Adrenal gland (tissue), 12 donors: ENCODE measurements around the gene ARRDC3. TPM values are rescaled to one million over a fixed set of nuclear protein-coding genes. Genes with fewer than 3 reads are reported as not detected.

Source experiments
- DNase-seq, 7 donors: peaks; one replicate each; pipeline ENCODE4 v3.0.0-alpha.2; 2019 to 2020
- H3K27ac ChIP-seq, 5 donors: fragments of 200-600 bp; sonication (generic) in 4 of 5; 1 replicate in 3 of 5; 2 replicates in 2 of 5; pipeline versions ENCODE4 v1.5.1 to v1.8.0; 2016 to 2020; ENCODE audit warnings: mild to moderate bottlenecking in 1 of 5
- H3K27me3 ChIP-seq: fragments of 200-600 bp; 2 replicates; pipeline ENCODE4 v1.8.0; 2021
- H3K36me3 ChIP-seq, 2 donors: fragments of 200-600 bp; replicated peaks in 1 of 2; 1 replicate in 1 of 2; 2 replicates in 1 of 2; pipeline versions ENCODE4 v1.5.1 to v1.8.0; 2018 to 2022
- H3K4me1 ChIP-seq, 2 donors: fragments of 200-600 bp; replicated peaks in 1 of 2; 1 replicate in 1 of 2; 2 replicates in 1 of 2; pipeline versions ENCODE4 v1.5.1 to v1.8.0; 2018 to 2021
- H3K4me3 ChIP-seq, 4 donors: fragments of 200-600 bp; sonication (generic) in 3 of 4; one replicate each; pipeline ENCODE4 v1.5.1; 2016 to 2018
- H3K9me3 ChIP-seq, 3 donors: fragments of 200-600 bp; sonication (generic) in 1 of 3; replicated peaks in 1 of 3; 1 replicate in 2 of 3; 2 replicates in 1 of 3; pipeline versions ENCODE4 v1.5.1 to v1.8.0; 2016 to 2021
- POLR2A ChIP-seq, 2 donors: fragments of 450-650 bp; IDR thresholded peaks; one replicate each; pipeline ENCODE4 v1.6.1; 2017; ENCODE audit warnings: antibody characterized with exemption in 2 of 2, mild to moderate bottlenecking in 2 of 2, moderate library complexity in 1 of 2
- WGBS, 4 donors: extraction: QIAGEN DNeasy Blood & Tissue Kit in 2 of 4; methylation state at CpG; one replicate each; pipeline versions ENCODE4 v1.1.5 to v1.1.7; 2013 to 2017; 5-methylcytosine and 5-hydroxymethylcytosine counted together
- intact Hi-C, 2 donors: fragments of 100-400 bp; cut with DNase I; formaldehyde crosslinking; loops; one replicate each; pipeline versions ENCODE4 v1.14.1 to v1.15.0; 2022 to 2023
- polyA plus RNA-seq, 3 donors: library from polyadenylated mRNA; stranded (reverse); fragments of 200-250 nt in 2 of 3; fragments of 350-450 nt in 1 of 3; fragmentation: Illumina TruSeq in 1 of 3; extraction: RNeasy Lipid Tissue Mini Kit (QIAGEN cat#74804) in 1 of 3; gene quantifications; one replicate each; pipeline ENCODE4 v1.2.3, GENCODE V29; 2013 to 2014
- total RNA-seq, 9 donors: library from RNA; depleted of rRNA in 4 of 9; stranded (reverse); fragments of >200 nt in 4 of 9; fragments of 120-200 nt in 1 of 9; fragmentation: NEBNext Ultra II Directional in 1 of 9; extraction: Animal tissue kit (Norgen Biotek cat#: 25700) in 1 of 9; gene quantifications; one replicate each; pipeline versions ENCODE4 v1.1.0 to v1.2.4, GENCODE V29; 2013 to 2023
- TF ChIP-seq, protein P1 (sequence below), 6 experiments: fragments of 450-650 bp in 4 of 6; fragments of 200-600 bp in 2 of 6; sonication (generic) in 1 of 6; IDR thresholded peaks; 1 replicate in 5 of 6; 2 replicates in 1 of 6; pipeline versions ENCODE4 v1.5.1 to v1.8.0; 2016 to 2021; ENCODE audit warnings: antibody characterized with exemption in 6 of 6, mild to moderate bottlenecking in 2 of 6, moderate library complexity in 1 of 6
- donor health status: healthy with polysubstance abuse.
- donor health status: Bipolar disorder and iron deficiency.
- donor health status: DM: yes; HTN: yes; CAD: no.
- donor health status: DM: no; HTN: no; CAD: no.
- donor health status: DM: no; HTN: no; CAD: no.
- donor health status: DM: yes; HTN: yes; CAD: no.

ARRDC3 gene
- total and polyA plus RNA-seq, 12 donors = 36.1 to 410 (median 141) TPM

DNA sequence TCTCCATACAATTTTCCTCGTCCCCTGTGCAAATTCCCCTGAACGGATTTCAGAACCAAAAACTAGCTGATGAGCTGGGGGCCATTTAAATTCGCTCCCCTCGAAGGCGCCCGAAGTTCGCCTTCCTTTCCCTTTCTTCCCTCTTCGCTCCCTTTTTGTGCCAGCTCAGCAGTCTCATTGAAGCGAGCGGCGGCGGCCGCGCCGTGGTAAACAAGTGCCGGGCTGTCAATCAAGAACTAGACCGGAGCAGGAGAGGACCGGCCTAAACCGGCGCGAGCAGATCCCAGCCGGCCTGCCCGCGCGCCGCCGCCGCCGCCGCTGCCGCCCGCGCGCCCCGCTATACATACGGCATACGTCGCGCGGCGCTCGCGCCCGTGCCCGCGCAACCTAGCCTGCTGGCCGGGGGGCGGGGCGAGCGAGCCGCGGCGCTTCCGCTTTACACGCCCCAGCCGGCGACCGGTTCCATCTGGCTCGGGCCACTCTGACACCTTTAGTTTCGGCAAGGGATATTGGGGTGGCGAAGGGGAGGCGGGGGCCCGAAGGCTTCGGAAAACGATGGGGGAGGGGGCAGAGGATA is 3.1 kb downstream of the ARRDC3 start:
- peak overlapping the region; percentile 70 to 99 (median 82) for H3K4me3 ChIP-seq
- no peaks in the 10 kb centered on the region for H3K9me3 ChIP-seq
- peaks cover 28 to 51% of the 10 kb centered on the region in 2 donors for H3K4me1 ChIP-seq
- no peaks in the 10 kb centered on the region for H3K27me3 ChIP-seq
- peaks cover 0 to 34% of the 10 kb centered on the region in 2 donors for H3K36me3 ChIP-seq
- intact Hi-C loops = loop anchor here (5.0 to 10.0 kb wide), 3 partner anchors 98 to 278 kb away; no protein-coding TSS in a partner anchor
- peak overlapping the region; percentile 92 to 98 (median 97) for H3K27ac ChIP-seq
- 0 to 2% (median 1%) methylated on average over 39 to 65 of the region's 65 CpGs for WGBS, 4 donors
- DNase-seq = peak; percentile 89 to 94 (median 93)
- TF ChIP-seq, protein P1, sequence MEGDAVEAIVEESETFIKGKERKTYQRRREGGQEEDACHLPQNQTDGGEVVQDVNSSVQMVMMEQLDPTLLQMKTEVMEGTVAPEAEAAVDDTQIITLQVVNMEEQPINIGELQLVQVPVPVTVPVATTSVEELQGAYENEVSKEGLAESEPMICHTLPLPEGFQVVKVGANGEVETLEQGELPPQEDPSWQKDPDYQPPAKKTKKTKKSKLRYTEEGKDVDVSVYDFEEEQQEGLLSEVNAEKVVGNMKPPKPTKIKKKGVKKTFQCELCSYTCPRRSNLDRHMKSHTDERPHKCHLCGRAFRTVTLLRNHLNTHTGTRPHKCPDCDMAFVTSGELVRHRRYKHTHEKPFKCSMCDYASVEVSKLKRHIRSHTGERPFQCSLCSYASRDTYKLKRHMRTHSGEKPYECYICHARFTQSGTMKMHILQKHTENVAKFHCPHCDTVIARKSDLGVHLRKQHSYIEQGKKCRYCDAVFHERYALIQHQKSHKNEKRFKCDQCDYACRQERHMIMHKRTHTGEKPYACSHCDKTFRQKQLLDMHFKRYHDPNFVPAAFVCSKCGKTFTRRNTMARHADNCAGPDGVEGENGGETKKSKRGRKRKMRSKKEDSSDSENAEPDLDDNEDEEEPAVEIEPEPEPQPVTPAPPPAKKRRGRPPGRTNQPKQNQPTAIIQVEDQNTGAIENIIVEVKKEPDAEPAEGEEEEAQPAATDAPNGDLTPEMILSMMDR (IDR thresholded peaks at IDR 0.05) = no peak
- peak; percentile 62 to 71 for TF ChIP-seq POLR2A (IDR thresholded peaks at IDR 0.05)

DNA sequence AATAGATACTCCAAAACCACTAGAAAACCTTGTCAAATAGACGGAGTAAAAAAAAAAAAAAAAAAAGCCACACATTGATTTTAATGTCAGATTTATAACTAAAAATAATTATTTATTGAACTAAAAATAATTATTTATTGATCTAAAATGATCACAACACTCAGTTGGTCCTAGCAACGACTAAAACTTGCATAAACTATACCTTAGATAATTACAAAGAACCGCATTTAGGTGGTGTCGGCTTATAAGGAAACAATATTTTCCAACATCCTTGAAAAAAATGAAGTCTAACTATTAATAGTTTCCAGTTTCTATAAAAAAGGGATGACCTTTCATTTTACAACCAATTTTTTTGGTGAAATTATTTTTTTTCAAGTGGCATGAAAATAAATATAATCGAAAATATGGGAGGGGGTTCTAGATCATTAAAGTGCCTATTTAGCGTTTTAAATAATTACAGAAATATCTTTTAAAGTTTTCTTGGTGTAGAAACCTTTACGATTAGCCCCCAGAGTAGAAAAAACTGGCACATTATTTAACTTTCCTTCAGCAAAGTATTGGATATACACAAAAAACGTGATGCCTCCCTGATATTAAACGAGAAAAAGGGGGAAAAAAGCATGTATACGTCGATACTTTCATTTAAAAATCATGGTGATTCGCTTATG is 3.7 kb downstream of the ARRDC3 start:
- intact Hi-C loops = no loop called here
- H3K9me3 ChIP-seq = no peaks in the 10 kb centered on the region
- H3K4me3 ChIP-seq = peak overlapping the region; percentile 65 to 70 (median 68)
- TF ChIP-seq POLR2A (IDR thresholded peaks at IDR 0.05) = no peak
- TF ChIP-seq, protein P1 (IDR thresholded peaks at IDR 0.05) = no peak
- 0 to 2% (median 1%) methylated on average over 12 of the region's 12 CpGs for WGBS, 4 donors
- H3K4me1 ChIP-seq = peaks cover 32 to 53% of the 10 kb centered on the region in 2 donors
- H3K36me3 ChIP-seq = peaks cover 0 to 40% of the 10 kb centered on the region in 2 donors
- no peak for DNase-seq
- no peaks in the 10 kb centered on the region for H3K27me3 ChIP-seq
- H3K27ac ChIP-seq = peak overlapping the region; percentile 92 to 98 (median 97)

DNA sequence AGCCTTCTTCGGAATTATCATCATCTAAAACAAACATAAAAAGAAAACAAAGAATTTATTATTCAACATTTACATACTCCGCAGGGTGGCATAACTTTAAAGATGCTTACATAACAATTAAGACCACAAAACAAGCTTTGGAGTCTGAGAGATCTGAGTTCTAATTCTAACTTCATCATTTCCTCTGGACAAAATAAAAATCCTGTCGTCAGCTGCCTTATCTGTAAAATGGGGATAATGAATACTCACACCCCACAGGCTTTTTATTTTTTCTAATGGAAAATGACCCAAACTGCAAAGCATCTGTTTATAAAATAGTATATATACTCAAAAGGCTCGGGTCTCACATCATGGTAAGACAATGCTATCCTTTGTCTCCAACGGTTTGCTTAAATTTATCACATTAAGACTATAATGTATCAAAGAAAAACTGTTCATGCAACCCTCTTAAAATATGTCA is 4.3 kb downstream of the ARRDC3 start:
- no peak for TF ChIP-seq POLR2A (IDR thresholded peaks at IDR 0.05)
- TF ChIP-seq, protein P1 (IDR thresholded peaks at IDR 0.05) = no peak
- H3K27ac ChIP-seq = peak overlapping the region in 4 of 5 donors; percentile 38 to 98 (median 94)
- H3K36me3 ChIP-seq = peaks cover 0 to 46% of the 10 kb centered on the region in 2 donors
- no peak for DNase-seq
- H3K4me1 ChIP-seq = peaks cover 33 to 53% of the 10 kb centered on the region in 2 donors
- intact Hi-C loops = no loop called here
- H3K9me3 ChIP-seq = no peaks in the 10 kb centered on the region
- no peaks in the 10 kb centered on the region for H3K27me3 ChIP-seq
- peak overlapping the region in 2 of 4 donors; percentile 70 for H3K4me3 ChIP-seq
- 16 to 17% (median 16%) methylated on average over 5 of the region's 5 CpGs for WGBS, 4 donors

DNA sequence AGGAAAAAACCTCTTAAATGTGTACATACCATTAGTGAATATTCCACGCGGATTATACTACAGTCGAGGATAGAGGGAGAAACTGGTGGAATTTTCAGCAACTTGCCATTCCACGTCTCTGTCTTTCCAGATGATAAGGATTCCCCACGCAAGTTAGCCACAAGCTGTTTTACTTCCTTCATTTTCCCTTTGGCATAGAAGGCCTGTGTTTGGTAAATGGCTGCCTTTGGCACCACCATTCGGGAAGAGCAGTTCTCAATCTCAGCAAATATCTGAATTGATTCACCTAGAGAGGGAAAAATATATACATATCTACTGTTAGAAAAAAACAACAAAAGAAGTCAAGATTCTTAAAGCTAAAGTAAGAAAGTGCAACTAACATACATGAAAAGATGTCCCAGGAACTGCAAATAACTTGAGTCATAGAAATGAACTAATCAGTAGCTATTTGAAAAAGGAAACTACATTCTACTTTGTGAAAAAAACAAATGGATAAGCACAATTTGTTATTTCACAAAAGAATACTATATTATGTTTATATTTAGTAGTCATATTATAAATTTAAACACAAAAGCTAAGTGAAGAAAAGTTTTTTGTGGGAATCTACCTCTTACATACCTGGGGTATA is 8.1 kb downstream of the ARRDC3 start:
- H3K27me3 ChIP-seq = no peaks in the 10 kb centered on the region
- 63 to 74% (median 68%) methylated on average over 6 of the region's 6 CpGs for WGBS, 4 donors
- H3K4me1 ChIP-seq = peaks cover 33 to 81% of the 10 kb centered on the region in 2 donors
- intact Hi-C loops = no loop called here
- H3K4me3 ChIP-seq = peak overlapping the region in 1 of 4 donors; percentile 17
- TF ChIP-seq, protein P1 (IDR thresholded peaks at IDR 0.05) = no peak
- no peak for TF ChIP-seq POLR2A (IDR thresholded peaks at IDR 0.05)
- no peaks in the 10 kb centered on the region for H3K9me3 ChIP-seq
- peak overlapping the region in 4 of 5 donors; percentile 14 to 97 (median 28) for H3K27ac ChIP-seq
- no peak for DNase-seq
- H3K36me3 ChIP-seq = peaks cover 0 to 84% of the 10 kb centered on the region in 2 donors
